Suprapubic skin (tissue), 3 donors: ENCODE results near the gene POLE.

Experiments used
- CTCF ChIP-seq, 2 donors: fragments of 200-600 bp in 1 of 2; fragments of 450-650 bp in 1 of 2; sonication (generic) in 1 of 2; IDR thresholded peaks; one replicate each; pipeline ENCODE4 v1.5.1; 2016 to 2019; ENCODE audit warnings: antibody characterized with exemption in 2 of 2, mild to moderate bottlenecking in 1 of 2, moderate library complexity in 1 of 2
- POLR2A ChIP-seq, 2 donors: fragments of 450-650 bp; IDR thresholded peaks; one replicate each; pipeline ENCODE4 v1.6.1; 2017; ENCODE audit warnings: antibody characterized with exemption in 2 of 2, mild to moderate bottlenecking in 2 of 2, moderate library complexity in 2 of 2

- TF ChIP-seq POLR2A (IDR thresholded peaks at IDR 0.05) (no peak), CTCF (IDR thresholded peaks at IDR 0.05) (no peak)
These were observed 49.2 kb upstream of the POLE start for GRCh38 chr12:132736378-132736777.
